IPS DF 4.7 (cell line): ENCODE results near the gene RNF223.
"Not testable (repeated sequence)": the region's sequence is repeated elsewhere in the genome, so short reads cannot be mapped to it uniquely, and the experiment has no call there.

ENCODE experiments used
- DNase-seq: peaks from one replicate; pipeline ENCODE4 v3.0.0-alpha.2; 2013; ENCODE audit warnings: low spot score; ENCODE audit errors: extremely low read depth

Gene RNF223

DNA sequence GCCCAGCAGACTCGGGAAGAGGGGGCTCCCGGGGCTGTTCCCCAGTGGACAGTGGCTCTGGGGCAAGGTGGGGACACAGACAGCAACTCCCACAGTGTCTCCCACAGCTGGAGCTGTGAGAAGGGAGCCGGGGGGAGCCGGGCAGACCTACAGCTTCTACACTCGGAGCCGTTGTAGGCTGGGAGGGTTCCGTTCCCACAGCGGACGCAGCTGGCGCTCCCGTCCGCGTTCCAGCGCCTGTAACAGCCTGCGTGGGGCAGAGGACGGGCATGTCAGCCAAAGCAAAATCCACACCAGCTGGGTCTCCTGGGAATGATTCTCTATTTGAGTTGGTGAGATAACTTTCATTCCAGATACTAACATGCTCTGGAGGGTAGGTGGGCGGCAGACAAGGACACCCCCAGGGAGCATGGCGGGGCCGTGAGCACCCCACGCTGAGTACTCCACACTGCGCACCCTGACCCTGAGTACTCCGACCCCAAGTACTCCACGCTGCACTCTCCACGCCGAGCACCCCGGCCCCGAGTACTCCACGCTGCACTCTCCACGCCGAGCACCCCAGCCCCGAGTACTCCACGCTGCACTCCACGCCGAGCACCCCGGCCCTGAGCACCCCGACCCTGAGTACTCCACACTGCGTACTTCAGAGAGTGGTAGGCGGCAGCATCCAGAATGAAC lies 13.4 kb upstream of the RNF223 start:
- no peak for DNase-seq

DNA sequence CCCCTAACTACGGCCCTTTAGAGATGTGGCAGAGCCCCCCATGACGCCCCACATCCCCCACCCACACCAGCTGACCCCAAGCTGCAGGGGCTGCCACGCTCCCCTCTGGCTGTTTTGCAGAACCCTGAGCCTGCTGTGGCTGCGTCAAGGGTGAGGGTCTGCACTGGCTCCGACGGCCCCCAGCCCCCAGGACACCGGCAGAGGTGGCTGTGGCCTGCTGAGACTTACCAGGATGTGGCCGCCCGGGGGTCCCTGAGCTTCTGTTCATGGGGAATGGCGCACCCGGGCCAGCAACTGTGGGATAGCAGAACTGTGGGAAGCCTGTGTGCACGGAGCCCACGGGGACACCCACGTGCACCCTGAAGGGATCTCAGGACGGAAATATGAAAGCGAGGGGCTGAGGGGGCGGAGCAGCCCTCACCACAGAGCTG lies 12.8 kb upstream of the RNF223 start:
- DNase-seq, result no peak

DNA sequence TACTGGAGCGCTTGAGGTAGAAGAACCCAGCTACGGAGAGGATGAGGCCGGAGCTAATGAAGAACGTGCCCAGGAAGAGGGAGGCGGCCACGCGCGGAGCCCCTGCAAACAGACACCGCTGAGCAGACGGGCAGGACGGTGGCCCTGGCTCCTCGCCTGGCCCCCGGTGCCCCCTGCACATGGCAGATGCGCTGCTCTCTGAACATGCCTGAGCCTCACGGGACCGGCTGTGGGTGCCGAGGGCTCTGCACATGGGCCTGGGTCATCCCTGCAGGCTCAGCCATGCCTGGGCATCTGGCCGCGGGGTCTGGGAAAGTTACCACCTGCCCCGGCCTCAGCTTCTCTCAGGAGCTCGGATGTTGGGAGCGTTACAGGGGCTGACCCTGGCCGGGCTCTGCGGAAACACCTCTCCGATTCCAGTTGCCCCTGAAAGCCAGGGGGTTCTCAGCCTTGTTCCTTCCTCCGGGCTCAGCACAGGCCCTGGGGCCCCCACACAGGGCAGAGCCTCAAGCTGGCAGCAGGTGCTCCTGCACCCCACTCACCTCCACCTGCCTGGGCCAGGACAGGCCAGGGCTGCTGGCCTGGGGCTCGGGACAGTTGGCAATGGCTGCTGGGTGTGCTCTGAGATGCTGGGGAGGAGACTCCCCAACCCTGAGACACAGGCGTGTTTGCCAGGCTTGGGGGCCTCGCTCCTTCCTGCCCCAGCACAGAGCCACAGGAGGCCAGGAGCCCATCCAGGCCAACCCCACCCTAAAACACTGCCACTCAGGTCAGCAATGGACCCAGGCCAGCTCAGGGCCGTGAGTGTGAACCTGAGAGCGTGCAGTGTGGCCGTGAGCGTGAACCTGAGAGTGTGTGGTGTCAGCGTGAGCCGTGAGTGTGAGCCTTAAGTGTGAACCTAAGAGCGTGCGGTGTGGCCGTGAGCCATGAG lies 12.1 kb upstream of the RNF223 start:
- DNase-seq, result no peak

DNA sequence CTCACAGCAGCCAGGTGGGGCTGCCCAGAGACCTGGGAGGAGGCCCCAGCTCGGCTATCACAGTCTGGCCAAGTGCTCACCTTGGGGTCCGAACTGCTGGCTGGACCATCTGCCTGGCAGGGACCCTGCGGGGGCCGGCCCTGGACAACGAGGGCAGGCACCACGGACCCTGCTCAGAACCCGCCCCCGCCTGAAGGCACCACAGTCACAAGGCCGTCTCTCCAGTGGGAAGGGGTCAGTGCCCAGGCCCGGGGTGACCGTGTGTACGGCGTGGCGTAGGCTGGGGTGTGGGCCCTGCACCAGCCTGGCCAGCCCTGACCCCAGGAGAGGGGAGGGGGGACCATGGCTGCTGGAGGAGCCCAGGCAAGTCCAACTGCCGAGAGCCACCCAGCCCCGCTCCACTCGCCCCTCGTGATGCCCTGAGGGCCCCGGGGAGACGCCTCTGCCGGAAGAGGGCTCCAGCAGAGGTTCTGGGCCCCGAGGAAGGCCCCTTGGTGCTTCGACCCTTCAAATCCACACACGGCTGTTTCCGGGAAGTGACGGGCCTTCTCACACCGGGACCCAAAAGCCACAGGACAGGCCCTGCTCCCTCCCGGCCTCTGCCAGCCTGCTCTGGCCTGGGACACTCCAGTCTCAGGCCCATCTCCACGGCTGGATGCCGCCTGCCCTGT lies 11.2 kb upstream of the RNF223 start:
- no peak for DNase-seq

DNA sequence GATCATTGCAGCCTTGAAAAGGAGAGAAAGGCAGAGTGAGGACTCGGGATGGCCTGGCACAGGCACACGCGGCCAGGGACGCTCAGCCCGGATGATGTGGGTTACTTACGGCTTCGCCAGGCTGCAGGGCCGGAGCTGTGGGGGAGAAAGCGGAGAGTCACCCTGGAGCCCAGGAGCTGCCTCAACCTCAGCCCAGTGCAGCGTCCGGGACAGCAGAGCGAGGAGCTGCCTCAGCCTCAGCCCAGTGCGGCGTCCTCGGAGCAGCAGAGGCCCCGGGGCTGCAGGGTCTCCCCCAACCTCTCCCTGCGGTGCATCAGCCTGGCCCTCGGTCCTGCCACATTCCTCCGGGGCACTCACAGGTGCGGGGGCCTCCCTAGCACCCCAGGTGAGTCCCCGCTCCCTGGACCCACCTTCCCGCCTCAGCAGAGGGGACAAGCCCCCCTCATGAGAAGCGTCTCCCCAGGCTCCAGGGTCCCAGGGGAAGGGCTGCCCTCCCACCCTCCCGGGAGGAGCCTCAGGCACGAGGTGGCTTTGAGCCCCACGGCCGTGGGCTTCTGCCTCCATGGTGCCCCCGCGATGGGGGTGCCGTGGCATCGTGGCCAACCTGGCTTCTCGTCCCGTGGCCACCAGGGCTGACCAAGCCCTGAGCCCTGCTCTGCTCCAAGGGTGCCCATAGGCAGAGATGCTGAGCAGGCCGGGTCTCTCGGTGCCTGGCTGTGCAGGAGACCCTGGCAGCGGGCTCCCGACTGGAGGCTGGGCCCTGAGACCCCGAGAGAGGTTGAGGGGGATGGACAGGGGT lies 10.5 kb upstream of the RNF223 start:
- DNase-seq, result no peak

DNA sequence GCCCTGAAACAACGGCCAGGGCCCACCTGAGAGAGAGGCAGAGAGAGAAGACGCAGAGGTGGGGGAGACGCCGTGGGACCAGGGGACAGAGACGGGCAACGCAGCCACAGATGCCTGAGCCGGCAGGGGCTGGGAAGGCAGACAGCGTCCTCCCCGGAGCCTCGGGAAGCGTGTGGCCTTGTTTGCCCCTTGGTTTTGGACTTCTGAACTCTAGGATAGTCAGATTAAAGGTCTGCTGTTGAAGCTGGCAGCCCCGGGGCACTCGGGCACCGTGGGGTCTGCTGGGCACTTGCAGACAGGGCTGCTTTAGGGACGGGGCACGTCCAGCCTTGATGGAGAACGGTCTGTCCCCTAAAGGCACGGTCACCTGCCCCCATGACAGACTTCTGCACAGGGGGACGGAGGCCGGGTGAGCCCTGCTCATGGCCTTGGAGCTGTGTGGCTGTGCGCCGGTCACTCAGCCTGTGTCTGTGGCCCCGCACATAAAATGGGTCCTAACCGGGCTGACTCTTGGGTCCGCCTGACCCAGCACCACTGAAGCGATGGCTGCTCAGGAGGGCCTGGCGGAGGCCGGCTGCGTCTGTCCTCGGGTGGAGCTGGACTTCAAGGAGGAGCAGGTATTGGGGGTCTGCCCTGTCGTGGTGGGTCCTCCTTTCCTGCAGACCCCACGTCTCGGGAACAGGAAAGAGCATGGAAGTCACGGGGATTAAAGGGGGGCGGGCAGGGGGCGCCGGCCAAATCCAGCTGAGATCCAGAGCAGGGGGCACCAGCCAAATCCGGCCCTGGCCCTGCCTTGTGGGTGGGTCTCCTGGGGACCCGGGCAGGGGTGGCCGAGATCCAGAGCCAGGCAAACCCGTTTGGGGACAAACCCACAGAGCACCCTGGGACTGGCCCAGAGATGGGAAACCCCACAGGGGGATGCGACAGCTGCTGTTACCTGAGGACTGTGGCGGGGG lies 9.6 kb upstream of the RNF223 start:
- no peak for DNase-seq

DNA sequence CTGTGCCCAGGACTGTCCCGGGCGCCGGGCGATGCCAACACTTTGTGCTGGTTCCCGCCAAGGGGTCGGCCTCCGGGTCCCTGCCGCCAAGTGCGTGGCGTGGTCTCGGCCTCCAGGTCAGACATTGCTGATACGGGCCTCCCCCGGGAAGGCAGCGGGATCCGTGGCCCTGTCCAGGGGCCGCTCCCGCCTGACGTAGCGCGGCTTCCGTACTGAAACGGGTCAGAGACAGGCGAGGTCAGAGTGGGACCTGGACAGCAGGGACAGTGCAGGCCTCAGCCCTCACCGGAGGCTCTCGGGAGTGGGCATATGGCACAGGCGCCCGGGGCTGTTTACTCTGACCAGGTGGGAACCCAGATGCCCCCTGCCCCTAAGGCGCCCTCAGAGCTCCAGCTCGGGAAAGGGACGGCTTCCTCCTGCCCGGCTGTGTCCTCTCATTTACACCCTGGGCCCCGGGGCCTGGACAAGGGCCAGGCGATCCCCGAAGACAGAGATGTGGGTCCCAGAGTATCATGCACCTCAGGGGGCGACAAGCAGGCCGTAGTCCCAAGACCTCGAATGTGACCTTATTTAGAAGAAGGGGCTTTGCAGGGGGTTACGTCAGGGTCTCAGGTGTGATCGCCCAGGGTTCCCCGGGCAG lies 8.8 kb upstream of the RNF223 start:
- DNase-seq, result no peak

DNA sequence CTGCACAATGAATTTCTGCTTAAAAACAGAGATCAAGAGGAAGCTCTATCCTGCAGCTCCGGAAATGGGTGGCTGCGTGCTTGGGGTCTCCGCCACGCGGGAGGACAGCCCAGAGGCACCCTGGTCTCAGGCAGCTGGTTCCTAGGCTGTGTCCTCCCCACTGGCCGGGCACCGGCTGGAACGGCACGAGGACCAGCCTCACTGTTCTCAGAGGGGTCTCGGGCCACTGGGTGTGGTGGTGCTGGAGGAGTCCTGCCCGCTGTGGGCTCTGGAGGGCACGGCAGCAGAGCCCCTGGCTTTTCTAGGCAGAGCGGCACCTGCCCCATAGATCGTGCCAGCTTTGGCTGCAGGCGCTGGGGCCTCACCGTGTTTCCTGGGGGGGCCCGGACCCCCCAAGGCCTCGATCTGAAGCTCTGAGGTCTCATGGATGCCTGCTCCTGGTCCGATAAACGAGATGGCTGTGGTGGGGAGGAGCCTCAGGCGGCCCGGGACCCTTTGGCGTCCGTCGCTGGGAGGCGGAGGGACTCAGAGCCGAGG lies 8.2 kb upstream of the RNF223 start:
- no peak for DNase-seq

DNA sequence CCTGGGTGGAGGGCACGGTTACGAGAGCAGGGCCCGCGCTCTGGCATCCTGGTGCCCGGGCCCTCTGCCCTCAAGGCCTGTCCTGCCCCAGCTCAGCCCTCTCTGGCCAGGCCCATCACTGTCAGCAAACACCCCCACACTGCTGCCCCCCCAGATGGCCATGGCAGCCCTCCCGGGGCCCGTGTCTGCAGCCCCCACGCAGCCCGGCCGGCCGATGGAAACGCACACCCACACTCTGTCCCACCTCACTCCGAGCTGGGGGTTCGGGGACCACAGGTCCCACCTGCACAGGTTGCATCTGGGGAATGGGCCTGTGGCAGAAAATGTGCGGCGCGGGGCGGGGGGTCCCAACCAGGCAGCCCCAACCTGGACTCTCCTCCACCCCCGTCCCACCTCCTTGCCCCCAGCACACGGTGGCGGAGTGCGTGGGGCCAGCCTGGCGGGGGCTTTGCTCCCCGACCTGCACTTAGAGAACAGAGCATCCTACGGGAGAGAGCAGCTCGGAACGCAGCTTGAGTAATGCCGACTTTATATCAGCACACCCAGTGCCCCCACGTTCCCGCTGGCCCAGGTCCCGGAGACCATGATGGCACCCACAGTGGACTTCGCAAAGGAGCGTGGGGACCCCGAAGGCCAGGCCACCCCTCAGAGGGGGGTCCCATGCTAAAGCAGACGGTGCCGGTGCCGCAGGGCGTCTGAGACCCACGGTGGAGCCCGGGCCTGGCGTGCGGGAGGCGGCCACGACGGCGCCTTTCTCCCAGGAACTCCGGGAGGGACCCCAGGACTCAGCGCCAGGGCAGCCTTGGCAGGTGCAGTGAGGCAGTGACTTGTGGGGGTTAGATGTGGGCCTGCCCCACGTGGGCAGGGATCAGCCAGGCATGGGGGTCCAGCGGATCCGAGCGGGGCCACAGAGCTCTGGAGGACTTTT lies 7.5 kb upstream of the RNF223 start:
- DNase-seq, result no peak

DNA sequence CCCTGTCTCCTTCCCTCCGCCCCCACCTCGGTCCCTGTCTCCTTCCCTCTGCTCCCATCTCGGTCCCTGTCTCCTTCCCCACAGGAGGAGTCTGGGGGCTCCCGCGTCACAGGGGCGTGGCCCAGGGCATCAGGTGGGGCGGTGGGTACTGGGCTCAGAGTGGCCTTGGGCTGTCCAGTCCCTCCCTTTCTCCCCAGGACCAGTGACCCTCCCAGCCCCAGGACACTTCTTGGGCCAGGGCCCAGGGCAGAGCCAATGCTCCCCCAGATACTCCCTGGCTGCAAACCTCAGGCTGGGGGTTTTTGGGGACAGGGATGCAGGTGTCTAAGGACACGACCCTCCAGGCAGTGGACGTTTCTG lies 6.8 kb upstream of the RNF223 start:
- no peak for DNase-seq

DNA sequence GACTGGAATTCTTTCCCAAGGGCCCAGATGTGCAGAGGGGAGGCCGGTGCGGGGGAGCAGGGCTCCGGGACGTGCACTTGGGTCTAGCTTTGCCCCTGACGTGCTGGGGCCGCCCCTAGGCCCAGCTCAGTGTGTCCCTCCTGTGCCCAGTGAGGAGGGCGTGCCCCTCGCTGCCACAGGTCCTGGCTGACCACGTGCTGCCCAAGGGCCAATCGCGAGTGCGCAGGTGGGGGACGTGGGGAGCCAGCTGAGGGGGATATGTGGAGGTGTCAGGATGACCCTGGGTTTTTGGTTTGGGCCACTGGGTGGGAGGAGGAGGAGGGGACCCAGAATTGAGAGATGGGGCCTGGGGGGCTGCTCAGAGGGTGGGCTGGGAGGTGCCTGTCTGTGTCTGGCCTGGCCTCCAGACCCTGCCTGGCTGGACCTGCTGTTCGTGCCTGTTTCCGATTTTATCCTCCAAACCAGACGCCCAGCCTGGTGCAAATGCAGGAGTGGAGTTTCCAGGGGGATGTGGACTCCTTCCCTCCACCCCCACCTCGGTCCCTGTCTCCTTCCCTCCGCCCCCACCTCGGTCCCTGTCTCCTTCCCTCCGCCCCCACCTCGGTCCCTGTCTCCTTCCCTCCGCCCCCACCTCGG lies 6.1 kb upstream of the RNF223 start:
- DNase-seq, result no peak

DNA sequence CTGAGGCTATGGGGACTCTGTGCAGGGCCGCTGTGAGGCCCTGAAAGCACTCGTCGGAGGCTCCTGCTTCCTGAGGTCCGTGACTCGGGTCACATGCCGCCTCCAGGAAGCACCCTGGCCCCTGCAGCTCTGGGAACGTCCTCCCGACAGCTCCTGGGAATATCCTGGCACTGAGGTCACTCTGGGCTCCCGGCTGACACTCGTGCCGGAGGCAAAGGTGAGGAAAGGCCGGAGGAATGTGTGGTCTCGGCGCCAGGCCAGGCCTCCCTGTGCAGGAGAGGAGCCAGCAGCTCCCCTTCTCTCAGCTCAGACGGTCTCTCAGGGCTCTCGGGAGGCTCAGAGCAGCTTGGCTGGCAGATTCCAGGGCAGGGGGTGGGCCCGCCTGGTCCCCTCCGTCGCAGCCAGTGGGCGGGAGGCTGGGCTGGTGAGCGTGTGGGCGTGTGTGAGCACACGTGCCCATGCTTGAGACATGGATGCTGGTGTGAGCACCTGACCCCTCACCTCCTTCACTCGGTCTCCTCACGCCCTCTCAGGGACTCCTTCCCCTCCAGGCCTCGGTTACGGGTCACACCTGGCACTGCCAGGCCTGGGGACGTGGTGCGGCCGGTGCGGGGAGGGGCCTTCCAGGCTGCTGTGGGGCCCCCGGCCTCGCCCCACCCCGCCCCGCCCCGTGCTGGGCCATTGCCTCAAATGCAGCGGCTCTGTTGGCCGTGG lies 5.5 kb upstream of the RNF223 start:
- no peak for DNase-seq

DNA sequence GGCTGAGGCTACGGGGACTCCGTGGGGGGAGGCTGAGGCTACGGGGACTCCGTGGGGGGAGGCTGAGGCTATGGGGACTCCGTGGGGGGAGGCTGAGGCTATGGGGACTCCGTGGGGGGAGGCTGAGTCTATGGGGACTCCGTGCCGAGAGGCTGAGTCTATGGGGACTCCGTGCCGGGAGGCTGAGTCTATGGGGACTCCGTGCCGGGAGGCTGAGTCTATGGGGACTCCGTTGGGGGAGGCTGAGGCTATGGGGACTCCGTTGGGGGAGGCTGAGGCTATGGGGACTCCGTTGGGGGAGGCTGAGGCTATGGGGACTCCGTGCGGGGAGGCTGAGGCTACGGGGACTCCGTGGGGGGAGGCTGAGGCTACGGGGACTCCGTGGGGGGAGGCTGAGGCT lies 3.3 kb upstream of the RNF223 start:
- DNase-seq, result not testable (repeated sequence)

DNA sequence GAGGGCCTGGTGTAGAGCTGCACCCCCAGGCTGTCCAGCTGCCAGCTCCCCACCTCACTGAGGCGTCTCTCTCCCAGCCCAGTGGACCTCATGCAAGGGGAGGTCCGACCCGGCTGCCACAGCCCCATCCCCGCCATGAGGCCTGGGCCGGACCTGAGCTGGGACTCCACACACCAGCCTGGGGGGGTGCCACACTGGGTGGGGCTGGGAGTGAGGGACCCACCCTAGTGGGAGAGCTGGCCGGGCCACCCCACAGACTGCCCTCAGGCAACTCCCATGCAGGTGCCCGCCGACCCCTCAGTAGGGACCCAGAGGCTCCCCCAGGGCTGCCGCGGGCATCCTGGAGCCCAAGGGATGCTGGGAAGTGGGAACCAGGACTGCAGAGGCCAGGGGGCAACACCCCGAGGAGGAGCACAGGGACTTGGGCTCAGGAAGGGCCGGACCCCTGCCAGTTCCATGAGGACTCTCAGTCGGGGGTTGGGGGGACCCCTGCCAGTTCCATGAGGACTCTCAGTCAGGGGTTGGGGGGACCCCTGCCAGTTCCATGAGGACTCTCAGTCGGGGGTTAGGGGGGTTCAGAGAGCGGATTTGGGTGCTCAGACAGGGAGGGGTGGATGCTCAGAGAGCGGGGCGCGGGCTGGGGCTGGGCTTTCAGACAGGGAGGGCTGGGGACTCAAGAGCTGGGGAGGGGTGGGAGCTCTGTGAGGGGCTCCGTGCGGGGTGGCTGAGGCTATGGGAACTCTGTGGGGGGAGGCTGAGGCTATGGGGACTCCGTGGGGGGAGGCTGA lies 1.2 kb upstream of the RNF223 start:
- DNase-seq, result no peak

DNA sequence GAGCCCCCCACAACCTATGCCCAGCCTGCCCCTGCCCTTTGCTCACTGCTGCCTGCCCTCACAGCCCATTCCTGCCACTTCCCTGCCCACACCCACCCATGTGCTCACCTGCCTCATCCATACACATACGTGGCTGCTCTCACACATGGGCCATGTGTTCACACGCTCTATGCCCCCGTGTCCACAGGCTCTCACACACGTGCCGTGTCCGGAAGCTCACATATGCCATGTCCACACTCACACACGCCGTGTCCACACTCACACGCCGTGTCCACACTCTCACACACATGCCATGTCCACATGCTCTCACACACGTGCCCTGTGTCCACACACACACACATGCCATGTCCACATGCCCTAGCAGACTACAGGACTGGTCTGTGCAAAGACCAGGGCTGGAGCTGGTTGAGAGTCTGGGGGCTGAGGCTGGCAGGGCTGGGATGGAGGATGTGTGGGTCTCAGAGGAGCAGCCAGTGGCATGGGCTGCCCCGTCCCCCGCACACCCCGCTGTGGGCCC lies 583 bp upstream of the RNF223 start:
- no peak for DNase-seq
